Stimulated activated naive CD4-positive, alpha-beta T cell treated with Interleukin-2 at 50 U/mL for 16 hours (primary cell): ENCODE results near the gene KCNH5.

Experiments used
- DNase-seq: peaks from one replicate; lab custom pipeline; 2025; lab: John Stamatoyannopoulos, UW

The KCNH5 gene

GRCh38 chr14:63045234-63045611, at the start of gene KCNH5:
TSS of gene KCNH5 (minus strand) at chr14:63045458. CDS start at chr14:63045186, 272 bp downstream.
- DNase-seq = no peak

DNA sequence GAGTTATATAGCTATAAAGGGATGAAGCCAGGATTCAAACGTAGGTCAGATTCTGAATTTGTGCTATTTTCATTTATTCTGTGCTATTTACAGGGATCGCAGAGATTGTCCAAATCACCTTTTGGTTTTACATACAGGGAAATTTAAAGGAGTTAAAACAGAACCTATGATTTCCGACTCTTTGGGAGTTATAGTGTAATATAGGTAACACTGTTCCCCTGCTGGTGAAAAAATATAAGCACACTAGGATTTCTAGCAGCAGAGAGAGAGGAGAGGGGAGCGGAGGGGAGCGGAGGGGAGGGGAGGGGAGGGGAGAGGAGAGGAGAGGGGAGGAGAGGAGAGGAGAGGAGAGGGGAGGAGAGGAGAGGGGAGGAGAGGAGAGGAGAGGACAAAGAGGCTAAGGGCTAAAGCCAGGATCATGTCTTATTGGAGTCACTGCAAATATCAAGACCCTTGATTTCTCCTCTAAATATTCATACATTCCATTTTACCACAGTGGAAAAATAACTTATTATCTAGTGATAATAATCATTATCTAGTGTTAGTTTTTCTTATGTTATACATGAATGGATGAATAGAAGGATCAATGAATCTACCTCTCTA, 46.2 kb upstream of the KCNH5 start:
- no peak for DNase-seq

- DNase-seq = no peak
Observed at GRCh38 chr14:63088865-63089264, 43.6 kb upstream of the KCNH5 start.

DNA sequence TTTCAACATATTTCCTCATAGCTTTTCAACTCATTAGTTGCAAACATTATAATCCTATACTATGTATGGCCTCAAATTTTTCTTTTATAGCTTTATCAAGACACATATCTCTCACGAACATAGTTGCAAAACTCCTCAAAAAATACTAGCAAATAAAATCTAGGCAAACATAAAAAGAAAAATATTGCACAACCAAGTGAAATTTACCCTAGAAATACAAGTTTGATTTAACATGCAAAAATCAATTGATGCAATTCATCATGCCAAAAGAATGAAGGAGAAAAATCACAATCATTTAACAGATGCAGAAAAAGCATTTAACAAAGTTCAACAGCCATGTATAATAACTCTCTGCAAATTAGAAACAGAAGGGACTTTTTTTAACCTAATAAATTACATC, 33.3 kb upstream of the KCNH5 start:
- DNase-seq = no peak

GRCh38 chr14:63076488-63076887, 31.2 kb upstream of the KCNH5 start:
- no peak for DNase-seq

- no peak for DNase-seq
Observed at GRCh38 chr14:63055631-63056030, 10.4 kb upstream of the KCNH5 start.

- no peak for DNase-seq
Observed at GRCh38 chr14:63051992-63052391, 6.7 kb upstream of the KCNH5 start.

GRCh38 chr14:63051301-63051700, 6.0 kb upstream of the KCNH5 start:
- no peak for DNase-seq

GRCh38 chr14:63050694-63051093, 5.4 kb upstream of the KCNH5 start:
- DNase-seq = no peak

- no peak for DNase-seq
Observed at GRCh38 chr14:63046339-63047268, 1.3 kb upstream of the KCNH5 start.

DNA sequence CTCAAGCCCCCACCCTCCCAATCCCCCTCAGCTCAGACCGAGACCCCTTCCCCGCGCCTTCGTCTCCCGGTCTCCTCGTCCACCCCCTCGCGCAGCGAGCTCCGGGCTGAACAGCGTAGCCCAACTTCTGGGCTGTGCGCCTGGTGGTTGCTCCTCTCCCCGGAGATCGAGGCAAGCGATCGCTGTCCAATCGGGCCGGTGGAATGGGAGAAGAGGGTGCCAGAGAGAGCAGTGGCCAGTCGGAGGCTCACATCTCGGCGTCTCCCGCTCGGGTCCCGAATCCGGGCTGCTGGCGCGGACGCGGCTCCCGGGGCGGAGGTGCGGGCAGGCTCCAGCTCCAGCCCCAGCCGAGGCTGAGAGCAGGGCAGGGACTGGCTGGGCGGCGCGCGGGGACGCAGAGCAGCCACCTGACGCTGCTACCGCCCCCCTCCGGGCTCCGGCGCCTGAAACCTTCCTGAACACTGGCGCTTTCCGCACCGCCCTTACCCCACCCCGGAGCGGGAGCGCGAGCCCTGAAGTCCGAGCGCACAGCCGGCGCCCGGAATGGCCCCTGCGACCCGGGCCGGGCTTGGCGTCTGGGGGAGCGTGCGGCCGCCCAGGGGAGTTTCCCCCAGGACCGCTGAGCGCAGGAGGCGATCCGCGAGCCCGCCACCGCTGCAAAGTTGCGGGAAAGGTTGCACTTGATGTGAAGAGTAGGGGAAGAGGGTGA, 508 bp upstream of the KCNH5 start:
- no peak for DNase-seq

DNA sequence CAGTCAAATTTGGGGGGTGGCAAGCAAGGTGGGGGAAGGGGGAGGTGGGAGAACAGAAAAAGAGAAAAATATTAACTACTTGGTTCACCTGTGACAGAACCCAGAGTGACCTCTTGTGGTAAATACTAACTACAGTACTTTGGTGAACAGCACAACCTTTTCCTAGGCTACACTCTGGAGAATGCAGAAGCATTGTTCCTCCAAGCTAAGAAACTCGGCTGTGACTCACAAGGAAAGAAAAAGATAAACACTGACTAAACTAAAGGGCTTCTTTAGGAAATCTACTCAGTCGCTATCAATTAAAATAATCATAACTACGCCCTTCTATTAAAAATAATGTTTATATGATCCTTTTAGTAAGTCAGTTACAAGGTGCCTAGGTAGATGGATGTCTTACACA, 5.4 kb downstream of the KCNH5 start:
- no peak for DNase-seq

DNA sequence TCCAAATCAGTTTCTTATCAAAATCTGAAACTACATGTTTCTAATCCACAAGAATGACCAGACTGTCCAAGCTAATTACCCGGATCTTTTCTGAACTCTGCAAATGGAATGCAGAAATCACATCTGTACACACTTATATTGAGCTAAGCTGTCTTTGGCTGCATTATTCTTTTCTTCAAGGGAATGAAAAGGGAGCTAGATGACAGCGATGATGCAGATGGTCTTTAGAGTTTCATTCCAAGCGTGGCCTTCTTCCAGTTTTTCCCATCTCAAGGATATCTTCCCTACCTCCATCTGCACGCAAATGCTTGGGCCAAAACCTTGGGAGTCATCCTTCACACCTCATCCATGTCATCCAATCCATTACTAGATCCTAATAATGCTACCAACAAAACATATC, 12.6 kb downstream of the KCNH5 start:
- no peak for DNase-seq

- DNase-seq = no peak
Observed at GRCh38 chr14:63032076-63032475, 13.2 kb downstream of the KCNH5 start.

DNA sequence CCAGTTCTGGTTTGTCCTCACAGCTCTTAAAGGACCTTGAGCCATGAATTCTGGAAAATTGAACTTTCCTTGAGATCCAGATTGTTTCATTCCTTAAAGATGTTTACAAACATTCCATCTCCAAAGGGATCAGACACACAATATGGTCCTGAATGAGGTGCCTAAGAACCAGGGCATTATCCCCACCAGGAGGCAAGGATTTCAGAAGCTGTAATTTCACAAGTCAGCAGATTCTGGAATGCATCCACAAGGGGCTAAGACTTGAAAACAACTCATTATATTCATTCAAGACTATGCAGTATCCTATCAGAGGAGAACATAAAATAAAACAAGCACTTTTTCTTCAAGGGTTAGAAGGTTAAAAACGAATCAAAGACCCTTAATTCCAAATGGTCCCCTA, 15.1 kb downstream of the KCNH5 start:
- no peak for DNase-seq

GRCh38 chr14:63027719-63028118, 17.5 kb downstream of the KCNH5 start:
- DNase-seq = no peak

DNA sequence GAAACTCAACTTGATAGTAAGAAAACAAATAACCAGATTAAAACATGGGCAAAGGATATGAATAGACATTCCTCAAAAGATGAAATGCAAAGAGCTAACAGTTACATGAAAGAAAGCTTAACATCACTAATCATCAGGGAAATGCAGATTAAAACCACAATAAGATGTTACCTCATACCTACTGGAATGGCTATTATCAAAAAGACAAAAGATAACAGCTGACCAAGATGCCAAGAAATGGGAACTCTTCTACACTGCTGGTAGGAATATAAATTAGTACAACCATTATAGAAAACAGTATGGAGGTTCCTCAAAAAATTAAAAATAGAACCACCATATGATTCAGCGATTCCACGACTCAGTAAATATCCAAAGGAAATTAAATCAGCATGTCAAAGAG, 18.8 kb downstream of the KCNH5 start:
- DNase-seq = no peak

DNA sequence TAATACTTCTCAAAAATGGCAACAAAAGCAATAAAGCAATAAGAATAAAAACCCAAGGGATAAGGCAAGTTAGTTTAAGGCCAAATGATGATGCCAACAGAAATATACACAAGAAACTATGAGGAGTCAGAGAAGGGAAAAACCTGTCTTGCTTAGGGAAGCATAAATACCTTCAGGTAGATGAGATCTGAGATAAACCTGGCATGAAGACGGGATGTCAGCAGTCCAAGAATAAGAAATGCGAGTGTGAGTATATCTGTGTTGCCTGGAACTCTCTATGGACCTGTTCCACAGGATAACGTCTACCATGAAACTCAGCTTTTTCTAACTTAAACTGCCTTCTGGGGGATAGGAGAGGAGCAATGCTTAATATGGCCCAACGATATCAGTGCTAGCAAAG, 30.6 kb downstream of the KCNH5 start:
- DNase-seq = no peak

- DNase-seq = no peak
Observed at GRCh38 chr14:63012171-63012570, 33.1 kb downstream of the KCNH5 start.

DNA sequence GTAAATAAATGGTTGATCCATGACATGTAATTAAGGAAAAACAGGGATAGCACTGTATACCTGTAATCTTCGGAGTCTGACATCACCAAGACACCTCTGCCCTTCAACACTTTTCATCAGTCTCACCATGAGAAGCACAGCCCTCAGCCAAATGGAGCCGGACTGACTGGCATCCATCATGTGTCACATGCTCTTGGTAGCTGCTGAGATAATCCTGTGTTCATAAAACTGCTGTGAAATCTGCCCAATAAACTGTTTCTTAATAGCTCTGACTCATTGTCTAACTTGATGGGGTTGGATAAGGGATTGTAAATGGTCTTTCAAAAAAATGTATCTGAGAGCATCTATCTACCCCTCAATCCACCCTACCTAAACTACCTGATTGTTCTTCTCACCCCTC, 33.6 kb downstream of the KCNH5 start:
- no peak for DNase-seq

- no peak for DNase-seq
Observed at GRCh38 chr14:63009495-63009894, 35.8 kb downstream of the KCNH5 start.

- DNase-seq = no peak
Observed at GRCh38 chr14:63006531-63006930, 38.7 kb downstream of the KCNH5 start.

- DNase-seq = no peak
Observed at GRCh38 chr14:62994096-62994495, 51.2 kb downstream of the KCNH5 start.
